Measurements from ENCODE around the gene ACTR1B.
"Not testable (repeated sequence)": the region's sequence is repeated elsewhere in the genome, so short reads cannot be mapped to it uniquely, and the experiment has no call there.

Gene ACTR1B

DNA sequence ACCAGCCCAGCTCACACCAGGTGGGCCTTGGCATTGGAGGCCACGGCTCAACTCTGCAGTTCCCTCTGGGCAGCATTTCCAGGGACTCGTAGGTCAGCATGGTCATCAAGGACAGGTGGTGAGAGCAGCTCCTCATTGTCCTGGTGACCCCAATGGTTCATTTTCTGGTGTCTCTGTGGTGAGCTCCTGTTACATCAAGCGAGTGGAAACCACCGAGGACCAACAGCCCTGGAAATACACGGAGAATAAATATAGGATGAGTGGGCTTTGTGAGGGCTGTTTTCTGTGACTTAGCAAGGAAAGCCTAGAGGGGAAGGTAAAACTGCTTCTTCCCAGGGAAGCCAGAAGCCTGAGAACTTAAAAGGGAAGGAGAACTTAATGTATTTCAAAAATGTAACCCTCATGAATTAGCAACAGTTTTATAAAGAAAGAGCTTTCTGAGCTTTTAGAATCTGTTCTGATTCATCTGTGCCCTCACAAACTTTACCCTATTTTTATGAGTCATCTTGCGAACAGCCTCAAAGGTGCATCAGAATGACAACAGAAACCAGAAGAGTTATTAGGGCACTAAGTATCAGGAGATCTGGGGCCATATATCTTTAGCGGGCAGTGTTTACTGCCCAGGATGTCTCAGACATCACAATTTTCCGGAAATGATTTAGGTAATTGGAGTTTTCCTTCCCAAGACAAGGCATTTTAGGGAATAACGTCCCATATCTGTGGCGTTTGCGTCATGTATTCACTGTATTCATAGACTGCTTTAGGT is 24.4 kb upstream of the ACTR1B start:
- DNase-seq (ENCODE audit: low spot score): no peak

DNA sequence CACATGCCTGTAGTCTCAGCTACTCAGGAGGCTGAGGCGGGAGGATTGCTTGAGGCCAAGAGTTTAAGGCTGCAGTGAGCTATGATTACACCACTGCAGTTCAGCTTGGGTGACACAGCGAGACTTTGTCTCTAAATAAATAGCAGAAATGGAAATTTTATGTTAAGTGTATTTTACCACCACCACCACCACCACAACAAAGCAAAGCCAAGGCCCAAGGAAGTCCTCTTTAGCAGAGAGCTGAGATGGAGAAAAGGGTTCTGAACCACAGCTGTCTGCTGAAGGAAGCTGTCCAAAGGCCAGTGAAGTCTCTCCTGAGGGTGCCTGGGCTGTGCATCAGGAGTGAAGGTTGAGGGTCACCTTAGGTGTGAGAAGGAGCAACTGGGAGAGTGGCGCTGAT is 23.4 kb upstream of the ACTR1B start:
- not testable (repeated sequence) for DNase-seq (ENCODE audit: low spot score)

DNA sequence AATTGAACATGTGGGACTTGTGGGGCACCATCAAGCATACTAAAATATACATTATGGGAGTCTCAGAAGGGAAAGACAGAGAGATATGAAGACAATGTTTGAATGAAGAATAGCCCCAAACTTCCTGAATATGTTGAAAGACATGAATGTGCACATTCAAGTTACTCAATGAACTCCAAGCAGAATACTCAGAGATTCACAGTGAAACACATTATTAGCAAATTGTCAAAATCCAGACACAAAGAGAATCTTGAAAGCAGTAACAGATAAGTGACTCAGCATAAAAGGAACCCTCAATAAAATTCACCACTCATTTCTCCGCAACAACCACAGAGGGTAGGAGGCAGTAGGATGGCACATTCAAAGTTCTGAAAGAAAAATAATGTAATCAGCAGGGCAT is 14.5 kb upstream of the ACTR1B start:
- no peak for DNase-seq (ENCODE audit: low spot score)

DNA sequence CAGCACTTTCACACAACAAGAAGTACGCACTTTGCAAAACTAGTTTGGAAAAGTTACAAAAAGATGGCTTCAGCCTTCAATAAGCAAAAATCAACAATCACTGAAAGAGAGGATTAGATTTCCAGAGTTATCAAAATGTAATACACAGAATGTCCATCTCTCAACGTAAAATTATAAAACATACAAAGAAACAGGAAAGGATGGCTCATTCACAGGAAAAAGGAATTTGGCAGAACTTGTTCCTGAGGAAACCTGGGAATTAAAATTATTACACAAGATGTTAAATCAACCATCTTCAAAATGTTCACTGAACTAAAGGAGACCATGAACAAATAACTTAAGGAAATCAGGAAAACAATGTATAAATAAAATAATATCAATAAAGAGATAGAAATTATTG is 13.6 kb upstream of the ACTR1B start:
- DNase-seq (ENCODE audit: low spot score): no peak

DNA sequence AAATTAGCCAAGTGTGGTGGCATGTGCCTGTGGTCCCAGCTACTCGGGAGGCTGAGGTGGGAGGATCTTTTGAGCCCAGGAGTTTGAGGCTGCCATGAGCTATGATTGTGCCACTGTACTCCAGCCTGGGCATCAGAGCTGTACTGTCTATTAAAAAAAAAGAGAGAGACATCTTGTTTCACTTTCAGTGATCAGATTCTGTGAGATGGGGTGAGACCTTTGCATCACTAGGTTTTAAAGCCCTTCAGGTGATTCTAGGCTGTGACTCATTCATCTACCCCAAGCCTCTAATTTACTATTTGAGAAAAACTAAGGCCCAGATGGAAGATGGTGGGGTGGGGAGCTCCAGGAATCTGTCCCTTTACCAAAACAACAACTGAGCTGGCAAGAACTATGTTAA is 12.8 kb upstream of the ACTR1B start:
- DNase-seq (ENCODE audit: low spot score): no peak

DNA sequence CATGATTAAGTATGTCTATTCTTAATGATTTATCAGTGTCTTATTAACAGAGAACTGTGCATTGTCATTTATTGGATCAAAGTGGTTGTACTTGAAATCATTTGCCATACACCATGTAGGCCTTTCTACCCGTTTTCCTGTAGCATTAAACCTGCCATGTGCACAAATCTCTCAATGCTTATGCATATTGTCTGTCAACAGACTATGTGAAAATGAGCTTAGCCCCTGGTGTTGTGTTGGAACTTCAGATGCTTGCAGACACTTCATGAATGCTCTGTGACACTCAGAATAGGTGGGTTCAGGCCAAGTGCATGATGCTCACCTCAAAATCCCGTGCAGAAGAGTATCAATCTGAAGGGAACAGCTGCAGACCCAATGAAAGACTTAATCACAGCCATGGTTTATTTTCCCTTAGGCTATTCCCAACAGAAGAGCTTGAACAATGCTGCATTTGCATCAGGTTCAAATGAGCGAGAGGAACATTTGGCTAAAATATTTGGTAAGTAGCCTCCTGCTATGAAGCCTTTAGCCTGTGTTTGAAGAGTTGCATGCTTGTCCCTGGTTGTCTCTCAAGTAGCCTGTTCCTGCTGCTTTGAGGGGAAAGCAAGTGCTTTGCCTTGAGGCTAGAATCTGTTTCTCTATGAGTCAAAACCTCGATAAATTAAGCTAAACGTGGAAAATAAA is 11.7 kb upstream of the ACTR1B start:
- DNase-seq (ENCODE audit: low spot score): no peak

DNA sequence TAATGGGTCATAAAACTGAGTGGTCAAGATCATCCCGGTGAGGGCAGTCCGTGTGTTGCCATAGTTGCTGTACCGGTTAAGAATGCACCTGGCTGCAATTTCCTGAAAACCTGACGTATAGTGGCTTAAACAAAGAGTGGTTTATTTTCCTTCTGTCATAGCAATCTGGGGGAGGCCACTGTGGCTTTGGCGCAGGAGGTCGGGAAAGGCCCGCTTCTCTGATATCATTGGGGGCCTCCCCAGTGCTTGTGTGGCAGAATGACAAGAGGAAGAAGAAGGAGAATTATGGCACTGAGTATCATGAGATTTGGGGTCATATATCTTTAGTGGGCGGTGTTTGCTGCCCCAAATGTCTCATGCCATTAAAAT is 10.1 kb upstream of the ACTR1B start:
- no peak for DNase-seq (ENCODE audit: low spot score)

DNA sequence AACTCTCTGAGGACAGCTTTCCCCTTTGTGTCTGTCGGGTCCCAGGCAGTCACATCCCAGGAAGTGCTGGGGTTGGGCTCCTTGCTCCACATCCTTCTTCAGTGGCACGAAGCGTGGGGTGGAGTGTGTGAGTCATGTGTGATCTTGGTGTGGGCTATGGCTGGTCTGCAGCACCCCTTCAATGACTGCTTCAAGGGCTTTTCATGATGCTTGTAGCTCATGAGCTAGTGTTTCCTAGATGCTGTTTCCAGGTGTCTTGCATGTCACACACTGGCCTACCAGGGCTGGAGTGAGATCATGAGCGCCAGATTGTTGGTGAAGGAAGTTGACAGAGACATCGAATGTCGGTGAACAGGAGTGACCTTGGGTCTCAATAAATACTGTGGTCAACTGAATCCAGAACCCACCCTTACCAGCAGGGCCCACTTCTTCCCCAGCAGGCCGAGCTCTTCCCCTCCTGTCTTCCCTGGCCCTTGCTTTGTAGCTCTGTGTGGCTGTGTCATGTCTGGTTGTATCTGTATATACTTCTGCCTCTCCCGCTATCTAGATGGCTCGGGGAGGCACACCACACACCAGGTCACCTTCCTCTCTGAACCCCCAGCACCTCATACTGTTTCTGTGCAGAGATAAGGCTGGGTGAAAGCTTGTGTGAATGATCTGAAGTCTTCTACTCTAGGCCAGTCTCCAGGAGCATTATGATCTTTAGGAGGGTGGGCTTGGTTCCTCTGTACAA is 9.5 kb upstream of the ACTR1B start:
- DNase-seq (ENCODE audit: low spot score): no peak

DNA sequence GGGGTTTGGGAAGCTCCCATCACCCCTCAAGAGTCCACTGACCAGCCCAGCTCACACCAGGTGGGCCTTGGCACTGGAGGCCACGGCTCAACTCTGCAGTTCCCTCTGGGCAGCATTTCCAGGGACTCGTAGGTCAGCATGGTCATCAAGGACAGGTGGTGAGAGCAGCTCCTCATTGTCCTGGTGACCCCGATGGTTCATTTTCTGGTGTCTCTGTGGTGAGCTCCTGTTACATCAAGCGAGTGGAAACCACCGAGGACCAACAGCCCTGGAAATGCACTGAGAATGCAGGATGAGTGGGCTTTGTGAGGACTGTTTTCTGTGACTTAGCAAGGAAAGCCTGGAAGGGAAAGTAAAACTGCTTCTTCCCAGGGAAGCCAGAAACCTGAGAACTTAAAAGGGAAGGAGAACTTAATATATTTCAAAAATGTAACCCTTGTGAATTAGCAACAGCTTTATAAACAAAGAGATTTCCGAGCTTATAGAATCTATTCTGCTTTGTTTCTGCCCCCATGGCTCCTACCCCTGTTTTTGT is 8.8 kb upstream of the ACTR1B start:
- DNase-seq (ENCODE audit: low spot score): not testable (repeated sequence)

DNA sequence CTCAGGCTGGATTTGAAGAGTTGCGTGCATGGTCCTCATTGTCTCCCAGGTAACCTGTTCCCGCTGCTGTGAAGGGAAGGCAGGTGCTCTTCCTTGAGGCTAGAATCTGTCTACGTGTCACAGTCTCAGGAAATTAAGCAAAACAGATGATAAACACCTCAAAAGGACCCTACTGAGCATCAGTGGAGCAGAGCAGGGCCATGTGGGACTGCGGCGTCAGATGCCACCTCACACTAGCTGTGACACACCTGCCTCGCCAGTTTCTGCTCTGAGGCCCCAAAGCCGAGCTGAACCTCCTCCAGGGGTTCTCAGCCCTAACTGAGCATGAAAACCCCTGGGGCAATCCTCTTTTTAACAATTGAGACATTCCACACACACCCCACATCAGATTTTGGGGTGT is 7.7 kb upstream of the ACTR1B start:
- DNase-seq (ENCODE audit: low spot score): no peak

DNA sequence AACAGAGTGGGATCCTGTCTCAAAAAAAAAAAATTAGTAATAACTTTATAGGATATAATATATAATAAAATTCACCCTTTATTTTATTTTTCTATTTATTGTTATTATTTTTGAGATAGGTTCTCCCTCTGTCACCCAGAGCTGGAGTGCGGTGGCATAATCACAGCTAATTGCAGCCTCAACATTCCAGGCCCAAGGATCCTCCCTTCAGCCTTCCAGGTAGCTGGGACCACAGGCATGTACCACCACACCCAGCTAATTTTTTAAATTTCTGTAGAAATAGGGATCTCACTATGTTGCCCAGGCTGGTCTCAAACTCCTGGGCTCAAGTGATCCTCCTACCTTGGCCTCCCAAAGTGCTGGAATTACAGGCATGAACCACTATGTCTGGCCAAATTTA is 6.6 kb upstream of the ACTR1B start:
- no peak for DNase-seq (ENCODE audit: low spot score)

DNA sequence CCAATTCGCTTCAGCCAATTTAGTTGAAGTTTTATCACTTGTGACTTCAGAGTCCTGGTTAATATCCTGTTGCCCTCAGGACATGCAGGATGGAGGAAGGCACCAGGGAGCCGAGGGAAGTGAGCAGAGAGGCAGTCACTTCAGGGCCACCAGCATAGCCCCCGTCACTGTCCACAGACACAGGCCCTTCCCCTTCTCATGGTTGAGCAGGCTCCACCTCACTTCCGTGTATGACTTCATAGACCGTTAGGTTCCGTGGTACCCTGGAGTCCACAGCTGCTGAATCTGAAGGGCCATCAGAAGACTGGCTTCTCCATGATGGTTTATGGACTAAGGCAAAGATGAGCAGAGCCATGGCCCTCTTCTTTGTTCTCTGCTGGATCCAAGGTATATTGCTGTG is 5.6 kb upstream of the ACTR1B start, which contains the start of gene C2orf92:
Gene C2orf92, plus strand, starts transcription at position 266 of the 400 bp plus-strand sequence. Its CDS starts 76 bp downstream, at position 342.
- DNase-seq (ENCODE audit: low spot score): no peak

DNA sequence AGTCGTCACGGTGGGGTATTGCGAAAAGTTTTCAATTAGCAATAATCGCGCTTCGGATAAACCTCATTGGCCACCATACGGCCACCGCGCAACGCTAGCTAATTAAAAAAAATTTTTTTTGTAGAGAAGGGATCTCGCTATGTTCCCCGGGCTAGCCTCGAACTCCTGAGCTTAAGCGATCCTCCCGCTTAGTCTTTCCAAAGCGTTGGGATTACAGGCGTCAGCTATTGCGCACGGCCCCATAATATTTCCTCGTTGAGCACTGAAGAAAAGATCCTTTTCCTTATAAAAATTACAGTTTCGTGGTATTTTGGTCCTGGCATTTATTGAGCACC is 759 bp upstream of the ACTR1B start:
- no peak for DNase-seq (ENCODE audit: low spot score)

DNA sequence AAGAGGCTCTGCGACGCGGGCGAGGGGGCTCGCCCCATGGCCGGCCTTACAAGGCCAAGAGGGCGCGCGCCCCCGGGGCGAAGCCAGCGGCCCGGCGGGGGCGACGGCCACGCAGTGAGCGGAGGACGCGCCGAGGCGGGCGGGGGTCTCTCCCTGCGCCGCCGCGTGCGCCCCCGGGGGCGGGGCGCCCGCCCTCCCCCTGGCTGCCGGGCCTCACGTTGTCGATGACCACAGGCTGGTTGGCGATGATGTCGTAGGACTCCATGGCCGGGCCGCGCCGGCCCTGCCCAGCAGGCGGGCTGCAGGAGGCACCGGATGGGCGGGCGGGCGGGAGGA is 250 bp downstream of the ACTR1B start:
- no peak for DNase-seq (ENCODE audit: low spot score)

DNA sequence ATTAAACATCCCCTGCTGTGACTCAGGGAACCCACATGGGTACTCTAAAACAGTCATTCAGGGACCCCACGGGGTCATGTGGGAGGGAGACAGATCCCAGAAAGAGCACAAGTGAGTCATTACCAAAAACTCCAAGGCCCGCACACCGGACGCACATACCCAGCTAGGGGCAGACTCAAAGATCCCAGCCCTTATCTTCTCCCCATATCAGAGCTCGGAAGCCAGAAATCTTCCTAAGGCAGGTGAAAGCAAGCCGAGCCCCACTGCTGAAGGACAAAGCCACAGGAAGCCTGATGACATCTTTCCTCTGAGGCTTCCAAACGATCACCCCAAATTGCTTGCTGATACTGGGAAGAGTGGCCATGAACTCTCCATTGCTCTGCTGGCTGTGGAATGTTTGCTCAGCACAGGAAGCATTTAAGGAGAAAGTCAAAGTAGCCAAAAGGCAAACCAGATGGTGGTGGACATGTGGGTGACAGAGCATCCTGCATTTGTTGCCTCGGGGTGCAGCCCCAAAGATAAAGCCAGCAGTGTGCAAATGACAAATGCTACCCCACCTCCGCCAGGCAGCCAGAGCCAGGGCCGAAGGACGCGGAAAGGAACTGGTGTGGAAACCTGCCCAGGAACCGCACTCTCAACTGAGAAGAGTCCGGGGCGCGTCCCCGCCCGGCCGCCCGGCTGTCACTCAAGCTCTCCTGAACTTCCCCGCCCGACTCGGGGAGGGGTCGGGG is 784 bp downstream of the ACTR1B start:
- DNase-seq (ENCODE audit: low spot score): peak; percentile 71

DNA sequence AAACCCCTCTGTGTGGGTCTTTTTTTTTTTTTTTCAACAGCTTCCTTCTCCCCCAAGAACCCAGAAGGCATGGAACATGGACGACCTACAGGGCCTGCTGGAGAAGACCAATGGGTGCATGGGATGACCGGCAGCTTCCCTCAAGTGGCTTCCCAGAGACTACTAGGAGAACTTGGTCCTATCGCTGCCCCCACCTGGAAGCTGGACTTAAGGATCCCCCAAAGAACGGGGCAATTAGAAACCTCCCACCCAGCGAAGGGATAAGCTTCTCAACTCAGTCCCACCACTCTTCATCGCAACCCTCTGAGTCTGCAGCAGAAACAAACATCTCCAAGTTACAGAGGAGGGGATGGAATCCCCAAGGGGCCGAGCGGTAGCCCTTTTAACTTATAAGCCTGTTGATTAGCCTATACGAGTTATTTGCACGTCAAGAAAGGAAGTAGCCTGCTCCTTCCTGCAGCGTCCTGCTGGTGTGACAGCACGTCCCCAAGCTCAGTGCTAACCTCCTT is 1.4 kb downstream of the ACTR1B start:
- DNase-seq (ENCODE audit: low spot score): no peak

DNA sequence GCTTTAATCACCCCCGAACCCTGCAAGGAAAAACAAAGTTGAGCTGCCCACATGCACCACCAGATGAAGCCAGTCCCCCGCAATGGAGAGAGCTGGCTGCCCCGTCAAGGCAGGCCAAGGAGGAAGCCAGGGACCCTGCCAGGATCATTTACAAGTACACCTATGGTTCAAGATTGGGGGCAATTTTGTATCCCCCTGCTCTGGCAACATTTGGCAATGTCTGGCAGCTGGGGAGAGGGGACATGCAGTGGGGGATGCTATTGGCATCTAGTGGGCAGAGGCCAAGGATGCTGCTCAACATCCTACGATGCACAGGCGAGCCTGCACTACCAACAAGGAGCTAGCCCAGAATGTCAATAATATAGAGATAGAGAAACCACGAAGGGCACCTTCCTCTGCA is 1.9 kb downstream of the ACTR1B start:
- no peak for DNase-seq (ENCODE audit: low spot score)

DNA sequence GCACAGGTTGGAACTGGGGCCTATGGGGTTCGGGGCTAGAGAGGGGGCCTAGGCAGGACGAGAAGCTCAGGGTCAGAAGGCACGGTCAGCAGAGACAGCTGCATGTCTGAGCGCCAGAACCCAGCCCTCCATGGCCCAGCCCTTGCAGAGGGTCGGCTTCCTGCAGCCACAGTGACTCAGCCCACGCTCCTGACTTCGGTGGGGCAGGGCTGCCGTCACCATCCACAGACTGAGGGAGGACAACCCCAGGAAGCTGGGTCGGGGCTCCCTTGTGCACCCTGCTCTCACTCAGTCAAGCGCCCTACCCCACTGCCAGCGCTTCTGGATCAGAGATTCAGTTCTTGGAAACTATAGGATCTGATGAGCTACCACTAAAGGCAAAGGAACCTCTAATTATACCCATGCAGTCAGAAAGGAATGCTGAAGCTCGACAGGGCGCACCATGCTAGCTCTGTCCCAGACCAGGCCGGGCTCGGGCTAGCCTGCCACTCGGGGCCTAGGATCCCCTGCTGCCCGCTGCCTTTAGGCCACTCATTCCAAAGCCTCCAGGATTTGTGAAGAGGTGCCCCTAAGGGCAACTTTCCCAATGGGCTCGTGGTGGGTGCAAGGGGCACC is 3.0 kb downstream of the ACTR1B start:
- no peak for DNase-seq (ENCODE audit: low spot score)

DNA sequence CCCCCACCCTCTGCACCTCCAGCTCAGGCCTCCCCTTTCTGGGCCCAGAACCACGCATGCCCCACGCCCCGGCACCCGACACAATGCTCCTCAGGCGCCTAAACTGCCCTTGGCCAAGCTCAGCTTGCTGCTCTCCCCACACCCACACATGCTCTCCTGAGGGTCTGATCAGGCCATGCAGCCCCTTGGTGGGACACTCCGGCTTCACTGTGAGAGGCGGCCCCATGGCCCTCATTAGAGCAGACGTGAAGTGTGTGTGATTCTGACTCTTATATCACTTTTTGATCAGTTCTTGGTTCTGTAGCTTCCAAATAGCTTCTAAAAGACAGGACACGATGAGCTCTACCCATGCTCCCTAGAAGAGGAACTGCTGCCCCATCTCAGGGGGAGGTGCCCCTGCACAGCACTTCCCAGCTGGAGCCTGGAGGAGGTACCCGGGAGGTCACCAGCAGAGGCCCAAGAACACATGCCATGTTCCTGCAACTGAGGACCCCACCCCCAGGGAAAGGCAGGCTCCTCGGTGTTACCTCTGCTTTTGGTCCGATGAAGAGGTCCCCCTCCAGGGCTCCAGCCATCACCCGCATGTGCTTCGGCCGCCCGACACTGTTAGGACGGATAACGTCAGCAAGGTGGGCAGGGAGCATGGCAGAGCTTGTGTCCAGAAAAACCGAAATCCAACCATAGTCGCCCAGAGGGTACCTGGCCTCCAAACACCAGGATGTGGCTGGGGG is 3.6 kb downstream of the ACTR1B start:
- DNase-seq (ENCODE audit: low spot score): no peak

DNA sequence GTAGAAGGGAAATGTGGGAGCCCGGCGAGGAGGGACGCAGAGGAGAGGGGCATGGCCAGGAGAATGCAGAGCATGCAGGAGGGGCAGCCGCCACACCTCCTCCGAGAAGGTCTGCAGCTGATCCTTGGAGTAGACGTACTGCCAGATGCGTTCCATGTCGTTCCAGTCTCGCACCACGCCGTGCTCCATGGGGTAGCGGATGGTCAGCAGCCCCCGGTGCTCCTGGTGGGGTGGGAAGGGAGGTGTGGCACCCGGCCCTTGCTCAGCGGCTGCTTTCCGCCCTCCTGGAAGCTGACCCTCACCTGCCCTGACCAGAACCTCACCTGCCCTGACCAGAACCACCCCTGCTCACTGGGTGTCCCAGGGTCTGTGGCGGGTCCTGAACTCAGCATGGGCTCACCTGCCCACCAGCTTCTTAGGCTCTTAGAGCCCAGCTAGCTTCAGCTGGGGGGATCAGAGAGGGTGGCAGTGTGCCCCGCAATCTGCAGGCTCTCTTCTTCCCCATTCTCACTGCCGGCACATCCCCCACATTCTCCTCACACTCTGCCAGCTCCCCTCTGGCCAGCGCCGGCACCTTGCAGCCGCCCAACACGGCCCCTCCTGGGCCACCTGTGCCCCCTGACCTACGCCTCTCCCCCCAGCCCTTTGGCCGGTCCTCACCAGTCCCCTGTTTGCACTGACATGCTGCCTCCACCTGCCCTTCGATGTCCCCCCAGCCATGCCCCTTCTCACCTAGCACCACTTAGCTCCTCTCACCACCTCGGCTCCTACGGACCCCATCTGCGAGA is 4.4 kb downstream of the ACTR1B start:
- DNase-seq (ENCODE audit: low spot score): no peak
